PC-3 (cell line): ENCODE results near the gene SEMA6B. TPM values are rescaled to one million over a fixed set of nuclear protein-coding genes. Genes with fewer than 3 reads are reported as not detected.
A peak's percentile ranks its signal among the peaks of the same experiment; 100 is the strongest.

Experiments used
- ATAC-seq: fragments of 200-7000 bp; cut with Tn5 transposase; 2 replicates; pipeline ENCODE4 v1.9.1; 2020; ENCODE audit warnings: mild to moderate bottlenecking, moderate library complexity
- BruUV-seq: library from RNA; stranded (reverse); fragments of 400-500 nt; replicated peaks from 2 replicates; lab custom pipeline; 2021; lab: Mats Ljungman, UMichigan
- CTCF ChIA-PET: fragments of 300-600 bp; sonication (Branson Sonifier 250); formaldehyde crosslinking; loops from one replicate; lab custom pipeline; 2022; ENCODE audit warnings: antibody characterized with exemption; lab: Charles Lee
- POLR2A ChIA-PET: fragments of 300-600 bp; sonication (Branson Sonifier 250); formaldehyde crosslinking; loops from one replicate; lab custom pipeline; 2022; ENCODE audit warnings: antibody characterized with exemption; ENCODE audit not compliant: unreplicated experiment; lab: Charles Lee
- DNase-seq: peaks from one replicate; pipeline ENCODE4 v3.0.0-alpha.2; 2015
- H2AFZ ChIP-seq: fragments of 300-600 bp; sonication (generic); 2 replicates; pipeline ENCODE4 v1.6.0; 2016; ENCODE audit warnings: antibody characterized with exemption, low read length
- H3F3A ChIP-seq: fragments of 300-600 bp; sonication (generic); one replicate; pipeline ENCODE4 v1.6.0; 2017; ENCODE audit warnings: antibody characterized with exemption, low read length, control low read depth, mild to moderate bottlenecking; ENCODE audit not compliant: unreplicated experiment
- H3K27ac ChIP-seq: fragments of 300-600 bp; sonication (generic); 2 replicates; pipeline ENCODE4 v1.5.1; 2016; ENCODE audit warnings: mild to moderate bottlenecking, low read length
- H3K27me3 ChIP-seq: fragments of 300-600 bp; sonication (generic); 2 replicates; pipeline ENCODE4 v1.6.1; 2016; ENCODE audit warnings: low read length, mixed read lengths
- H3K36me3 ChIP-seq: fragments of 300-600 bp; sonication (generic); 2 replicates; pipeline ENCODE4 v1.6.1; 2016; ENCODE audit warnings: low read depth, mixed run types, low read length, mixed read lengths
- H3K4me1 ChIP-seq: fragments of 300-600 bp; sonication (generic); 2 replicates; pipeline ENCODE4 v1.5.1; 2016; ENCODE audit warnings: low read length; ENCODE audit not compliant: insufficient read depth
- H3K4me2 ChIP-seq: fragments of 300-600 bp; sonication (generic); 2 replicates; pipeline ENCODE4 v1.6.0; 2016; ENCODE audit warnings: low read length
- H3K4me3 ChIP-seq: fragments of 300-600 bp; sonication (generic); 2 replicates; pipeline ENCODE4 v1.5.1; 2016; ENCODE audit warnings: mild to moderate bottlenecking, low read length, mixed read lengths
- H3K79me2 ChIP-seq: fragments of 300-600 bp; sonication (generic); 2 replicates; pipeline ENCODE4 v1.6.1; 2017; ENCODE audit warnings: low read length, mixed read lengths
- H3K9ac ChIP-seq: fragments of 300-600 bp; sonication (generic); 2 replicates; pipeline ENCODE4 v1.6.0; 2016; ENCODE audit warnings: mild to moderate bottlenecking, low read length
- H3K9me2 ChIP-seq: fragments of 300-600 bp; sonication (generic); replicated peaks from 2 replicates; pipeline ENCODE4 v1.6.1; 2016; ENCODE audit warnings: mixed run types, low read length, mixed read lengths
- H3K9me3 ChIP-seq: fragments of 300-600 bp; sonication (generic); 2 replicates; pipeline ENCODE4 v1.6.1; 2016; ENCODE audit warnings: low read length, mixed read lengths
- H4K20me1 ChIP-seq: fragments of 300-600 bp; sonication (generic); 2 replicates; pipeline ENCODE4 v1.6.1; 2016; ENCODE audit warnings: low read length, mixed read lengths
- CTCF ChIP-seq: fragments of 300-600 bp; sonication (generic); conservative IDR thresholded peaks from 2 replicates; pipeline ENCODE4 v1.5.1; 2017; ENCODE audit warnings: antibody characterized with exemption, low read depth, mild to moderate bottlenecking, low read length
- EZH2 ChIP-seq: fragments of 300-600 bp; sonication (generic); IDR thresholded peaks from one replicate; pipeline ENCODE4 v1.6.1; 2017; ENCODE audit warnings: antibody characterized with exemption, mild to moderate bottlenecking, low read length; ENCODE audit not compliant: unreplicated experiment
- EZH2phosphoT487 ChIP-seq: fragments of 300-600 bp; sonication (generic); IDR thresholded peaks from 2 replicates; pipeline ENCODE4 v1.6.1; 2018; ENCODE audit warnings: mild to moderate bottlenecking, antibody characterized with exemption, low read length, borderline replicate concordance
- intact Hi-C: fragments of 100-400 bp; cut with micrococcal nuclease; formaldehyde crosslinking; loops from 2 replicates; pipeline ENCODE4 v1.9.0; 2023
- total RNA-seq: library from RNA; depleted of rRNA; stranded (reverse); fragments of >200 nt; gene quantifications from 2 replicates; pipeline ENCODE4 v1.2.3, GENCODE V29; 2014

The SEMA6B gene
- total RNA-seq, 1 experiment from 2014 or later: 9.0 TPM

- POLR2A ChIA-PET: no interaction called here
- H3K4me2 ChIP-seq: no peak overlapping the region
Observed at GRCh38 chr19:4516199-4516938, 43.1 kb downstream of the SEMA6B start.

GRCh38 chr19:4515732-4516131 is 43.8 kb downstream of the SEMA6B start:
- ATAC-seq: no peak
- DNase-seq: no peak
- Histone ChIP-seq H2AFZ (no peak overlapping the region), H3K4me2 (no peak overlapping the region), H3K27me3 (no peaks in the 10 kb centered on the region), H3K9me2 (no peaks in the 10 kb centered on the region), H4K20me1 (no peaks in the 10 kb centered on the region), H3K9ac (no peak overlapping the region), H3K9me3 (no peaks in the 10 kb centered on the region), H3K4me3 (no peak overlapping the region), H3K79me2 (no peaks in the 10 kb centered on the region), H3K36me3 (no peaks in the 10 kb centered on the region), H3K4me1 (peaks cover 15% of the 10 kb centered on the region), H3K27ac (no peak overlapping the region), H3F3A (no peaks in the 10 kb centered on the region)
- BruUV-seq: TSS peak; percentile 11
- TF ChIP-seq EZH2phosphoT487 (no peak), CTCF (no peak), EZH2 (no peak)
- CTCF ChIA-PET: no interaction called here
- intact Hi-C loops: loop anchor here (5.0 kb wide), 1 partner anchor 43 kb away; the partner anchor contains the start of gene HDGFL2
- POLR2A ChIA-PET: no interaction called here

More at GRCh38 chr19:4516199-4516938, 43.1 kb downstream of the SEMA6B start:
- BruUV-seq: no TSS peak
- Histone ChIP-seq H3K79me2 (no peaks in the 10 kb centered on the region), H3K36me3 (no peaks in the 10 kb centered on the region), H3K27me3 (no peaks in the 10 kb centered on the region), H3F3A (no peaks in the 10 kb centered on the region), H3K9me2 (no peaks in the 10 kb centered on the region), H3K27ac (no peak overlapping the region), H4K20me1 (no peaks in the 10 kb centered on the region), H3K4me1 (peaks cover 19% of the 10 kb centered on the region), H3K9ac (no peak overlapping the region), H3K9me3 (no peaks in the 10 kb centered on the region), H3K4me3 (no peak overlapping the region), H2AFZ (no peak overlapping the region)
- CTCF ChIA-PET: no interaction called here
- intact Hi-C loops: loop anchor here (5.0 kb wide), 1 partner anchor 44 kb away; the partner anchor contains the start of gene HDGFL2
- ATAC-seq (no peak), DNase-seq (no peak)
- no peak for TF ChIP-seq EZH2
- TF ChIP-seq EZH2phosphoT487: no peak
- no peak for TF ChIP-seq CTCF

DNA sequence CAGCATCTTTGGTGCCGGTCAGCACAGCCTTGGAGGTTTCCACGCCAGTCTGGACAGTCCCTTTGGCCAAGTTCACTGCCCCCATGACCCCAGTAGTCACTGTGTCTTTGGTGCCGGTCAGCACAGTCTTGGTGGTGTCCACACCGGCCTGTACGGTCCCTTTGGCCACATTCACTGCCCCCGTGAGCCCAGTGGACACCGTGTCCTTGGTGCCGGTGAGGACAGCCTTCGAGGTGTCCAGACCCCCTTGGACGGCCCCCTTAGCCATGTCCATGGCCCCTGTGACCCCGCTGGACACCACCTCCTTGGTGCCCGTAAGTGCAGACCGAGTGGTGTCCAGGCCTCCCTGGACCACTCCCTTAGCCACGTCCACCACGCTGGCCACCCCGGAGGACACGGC is 46.2 kb downstream of the SEMA6B start:
- no peak overlapping the region for H2AFZ ChIP-seq
- no peak overlapping the region for H3K4me2 ChIP-seq
- ATAC-seq (no peak), DNase-seq (no peak)
- ChIA-PET POLR2A (no interaction called here), CTCF (no interaction called here)
- no peak overlapping the region for H3K27ac ChIP-seq
- no peak overlapping the region for H3K4me3 ChIP-seq
- H3K27me3 ChIP-seq: no peaks in the 10 kb centered on the region
- intact Hi-C loops: no loop called here
- no peaks in the 10 kb centered on the region for H3K36me3 ChIP-seq
- H3K9me3 ChIP-seq: no peaks in the 10 kb centered on the region
- H4K20me1 ChIP-seq: no peaks in the 10 kb centered on the region
- H3K4me1 ChIP-seq: peaks cover 7% of the 10 kb centered on the region
- H3K79me2 ChIP-seq: no peaks in the 10 kb centered on the region
- TF ChIP-seq EZH2phosphoT487 (no peak), CTCF (no peak), EZH2 (no peak)
- no peaks in the 10 kb centered on the region for H3F3A ChIP-seq
- H3K9me2 ChIP-seq: no peaks in the 10 kb centered on the region
- H3K9ac ChIP-seq: no peak overlapping the region
- BruUV-seq: no TSS peak
